ENCODE results near the gene NUP62CL. TPM values are rescaled to one million over a fixed set of nuclear protein-coding genes. Genes with fewer than 3 reads are reported as not detected.

NUP62CL gene
- total RNA-seq: 0.17 and 0.29 TPM in 2 replicates

GRCh38 chrX:107205770-107206696 lies at the start of gene NUP62CL, which contains the start of gene DNAAF6:
Gene NUP62CL (minus strand): TSS chrX:107206433. CDS start chrX:107175146, 31,287 bp downstream.
Gene DNAAF6 (plus strand): TSS chrX:107206611. CDS start chrX:107212876, 6,265 bp downstream.

GRCh38 chrX:107118322-107119147 lies 87.7 kb downstream of the NUP62CL start, which contains the start of gene RBM41:
Gene RBM41 (minus strand): TSS chrX:107118822. CDS start chrX:107118773, 49 bp downstream.

Other genes starting within 250 kb of the NUP62CL start
- 33.9 and 40.9 TPM in 2 replicates for gene MORC4, start 206.2 kb downstream of the NUP62CL start, total RNA-seq
- 13.2 and 16.0 TPM in 2 replicates for gene RBM41, start 87.6 kb downstream of the NUP62CL start, total RNA-seq
- not detected in 2 replicates for gene DNAAF6, start 178 bp upstream of the NUP62CL start, total RNA-seq
- under 0.01 and 0.15 TPM in 2 replicates for gene FRMPD3, start 243.2 kb upstream of the NUP62CL start, total RNA-seq

Measured in smooth muscle cell of trachea (primary cell).